GM19468 (cell line): Measurements from ENCODE around the gene FRMPD1.
"Not testable (repeated sequence)": the region's sequence is repeated elsewhere in the genome, so short reads cannot be mapped to it uniquely, and the experiment has no call there.

Experiments used
- ATAC-seq: cut with Tn5 transposase; IDR thresholded peaks from one replicate; pipeline ENCODE4 v1.9.1; 2021; ENCODE audit warnings: mild to moderate bottlenecking, moderate library complexity, moderate number of reproducible peaks; ENCODE audit not compliant: unreplicated experiment; ENCODE audit errors: extremely low read depth

The FRMPD1 gene

DNA sequence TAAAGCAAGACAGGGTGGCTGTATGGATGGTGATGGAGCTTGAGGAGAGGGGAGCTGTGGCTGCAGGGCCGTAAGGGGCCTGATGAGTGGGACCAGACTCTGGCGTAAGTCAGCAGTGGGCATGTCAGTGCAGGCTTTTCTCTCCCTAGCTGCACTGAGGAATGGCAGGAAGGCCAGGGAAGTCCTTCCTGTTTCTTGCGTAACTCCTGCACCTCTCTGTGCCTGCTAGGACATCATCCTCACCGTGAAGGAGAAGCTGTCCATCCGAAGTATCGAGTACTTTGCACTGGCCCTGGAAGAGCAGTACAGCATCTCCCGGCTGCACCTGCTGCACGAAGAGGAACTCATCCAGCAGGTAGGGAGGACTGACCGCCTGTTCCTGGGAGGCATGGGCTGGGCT, 78.7 kb downstream of the FRMPD1 start:
- ATAC-seq: no peak

DNA sequence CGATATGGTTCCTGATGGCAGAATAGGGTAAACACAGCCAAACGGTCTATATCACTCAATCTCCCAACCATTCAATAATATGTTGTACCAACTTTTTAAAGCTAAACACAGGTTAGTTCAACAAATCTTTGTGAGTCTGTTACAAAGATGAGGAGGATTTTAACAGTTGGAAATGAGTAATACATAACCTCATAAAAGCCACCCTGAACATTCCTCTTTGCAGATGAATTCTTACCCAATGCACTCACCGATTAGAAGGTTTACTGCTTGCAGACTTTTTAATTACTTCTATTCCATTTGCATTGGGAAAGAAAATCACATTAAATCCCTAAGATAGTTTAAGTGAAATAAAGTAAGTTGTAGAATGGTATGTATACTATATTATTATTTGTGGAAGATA, 79.5 kb downstream of the FRMPD1 start:
- no peak for ATAC-seq

DNA sequence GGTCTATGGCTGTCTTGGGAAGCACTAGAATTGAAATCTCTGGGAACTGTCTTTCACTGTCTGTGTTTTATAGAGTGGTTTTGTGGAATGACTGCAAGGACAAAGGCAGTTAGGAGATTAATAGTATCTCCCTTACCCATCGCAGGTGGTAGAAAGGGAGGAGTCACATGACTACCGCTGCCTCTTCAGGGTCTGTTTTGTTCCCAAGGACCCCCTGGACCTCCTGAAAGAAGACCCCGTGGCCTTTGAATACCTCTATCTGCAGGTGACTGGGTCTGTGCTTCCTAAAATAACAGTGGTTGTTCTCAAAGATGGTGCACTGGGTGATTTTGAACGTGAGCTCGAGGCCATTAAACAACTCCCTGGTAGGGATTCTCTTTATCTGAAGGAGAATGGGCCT, 80.1 kb downstream of the FRMPD1 start:
- ATAC-seq: no peak

DNA sequence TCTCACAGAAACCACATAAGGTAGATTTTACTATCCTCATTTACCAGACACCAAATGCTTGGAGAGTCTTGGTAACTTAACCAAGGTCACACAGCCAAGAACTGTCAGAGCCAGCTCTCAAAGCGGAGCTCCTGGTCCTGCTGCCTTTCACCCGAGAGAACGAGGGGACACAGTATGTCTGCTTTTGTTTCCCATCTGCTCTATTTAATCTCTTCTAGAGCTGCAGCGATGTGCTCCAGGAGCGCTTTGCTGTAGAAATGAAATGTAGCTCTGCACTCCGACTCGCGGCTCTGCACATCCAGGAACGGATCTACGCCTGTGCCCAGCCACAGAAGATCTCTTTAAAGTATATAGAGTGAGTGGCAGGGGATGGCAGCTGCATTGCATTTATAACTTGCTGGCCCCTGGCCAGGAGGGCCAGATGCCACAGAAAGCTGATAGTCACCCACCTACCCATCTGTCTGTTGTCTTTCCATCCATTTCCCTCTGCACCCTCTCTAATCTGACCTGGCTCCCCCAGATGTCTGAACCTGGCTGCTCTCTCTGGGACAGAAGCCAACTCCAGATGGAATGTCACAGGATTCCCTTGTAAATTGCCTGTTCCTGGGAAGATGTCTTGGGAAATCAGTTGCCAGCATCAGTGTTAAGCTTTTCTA, 81.5 kb downstream of the FRMPD1 start:
- no peak for ATAC-seq

DNA sequence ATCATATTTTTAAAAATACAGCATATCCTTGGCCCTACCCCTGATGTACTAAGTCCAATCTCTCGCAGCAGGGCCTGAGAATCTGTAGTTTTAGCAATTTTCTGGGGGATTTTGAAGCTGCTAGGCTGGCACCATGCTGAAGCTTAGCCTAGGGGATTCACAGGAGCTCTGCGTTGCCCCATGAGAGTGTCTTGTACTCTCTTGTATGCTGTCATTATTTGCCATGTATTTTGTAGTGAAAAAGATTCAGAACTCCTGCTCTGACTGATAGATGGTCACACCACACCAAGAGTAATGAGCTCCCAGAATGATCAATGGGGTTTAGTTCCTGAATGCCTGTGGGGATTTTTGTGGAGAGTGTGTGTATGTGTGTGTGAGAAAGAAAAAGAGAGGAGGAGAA, 82.2 kb downstream of the FRMPD1 start:
- ATAC-seq: no peak

DNA sequence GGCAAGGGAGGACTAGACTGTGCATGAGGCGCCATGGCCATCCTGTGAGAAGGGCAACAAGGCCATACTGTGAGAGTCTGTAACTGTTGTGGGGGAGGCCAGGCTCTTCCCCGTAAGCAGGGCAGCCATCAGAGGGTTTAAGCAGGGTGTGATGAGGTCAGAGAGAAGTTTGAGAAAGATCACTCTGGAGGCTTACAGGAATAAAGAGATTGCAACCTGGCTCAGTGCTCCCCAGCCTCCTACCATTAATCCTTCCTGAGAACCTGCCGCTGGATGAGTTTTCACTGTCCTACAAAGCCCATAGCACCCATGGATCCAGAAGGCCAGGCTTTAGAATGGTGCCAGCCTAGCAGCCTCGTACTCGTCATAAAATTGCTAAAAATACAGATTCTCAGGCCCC, 88.5 kb downstream of the FRMPD1 start:
- ATAC-seq: no peak

DNA sequence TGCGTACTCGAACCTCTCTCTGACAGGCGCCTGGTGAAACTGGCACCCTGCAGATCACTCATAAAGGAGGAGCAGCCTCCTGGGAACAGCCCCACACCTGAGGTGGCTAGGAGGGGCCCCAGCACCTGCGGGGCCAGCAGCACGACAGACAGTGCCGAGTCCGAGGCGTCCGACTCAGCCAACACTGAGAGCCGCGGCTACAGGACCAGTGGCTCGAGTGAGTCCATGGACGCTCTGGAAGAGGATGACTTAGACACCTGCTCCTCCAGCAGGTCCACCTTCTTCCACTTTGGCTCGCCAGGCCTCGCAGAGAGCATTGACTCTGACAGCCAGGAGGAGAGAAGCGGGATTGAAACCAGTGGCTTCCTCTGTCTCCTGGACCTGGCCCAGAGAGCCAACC, 89.4 kb downstream of the FRMPD1 start:
- no peak for ATAC-seq

DNA sequence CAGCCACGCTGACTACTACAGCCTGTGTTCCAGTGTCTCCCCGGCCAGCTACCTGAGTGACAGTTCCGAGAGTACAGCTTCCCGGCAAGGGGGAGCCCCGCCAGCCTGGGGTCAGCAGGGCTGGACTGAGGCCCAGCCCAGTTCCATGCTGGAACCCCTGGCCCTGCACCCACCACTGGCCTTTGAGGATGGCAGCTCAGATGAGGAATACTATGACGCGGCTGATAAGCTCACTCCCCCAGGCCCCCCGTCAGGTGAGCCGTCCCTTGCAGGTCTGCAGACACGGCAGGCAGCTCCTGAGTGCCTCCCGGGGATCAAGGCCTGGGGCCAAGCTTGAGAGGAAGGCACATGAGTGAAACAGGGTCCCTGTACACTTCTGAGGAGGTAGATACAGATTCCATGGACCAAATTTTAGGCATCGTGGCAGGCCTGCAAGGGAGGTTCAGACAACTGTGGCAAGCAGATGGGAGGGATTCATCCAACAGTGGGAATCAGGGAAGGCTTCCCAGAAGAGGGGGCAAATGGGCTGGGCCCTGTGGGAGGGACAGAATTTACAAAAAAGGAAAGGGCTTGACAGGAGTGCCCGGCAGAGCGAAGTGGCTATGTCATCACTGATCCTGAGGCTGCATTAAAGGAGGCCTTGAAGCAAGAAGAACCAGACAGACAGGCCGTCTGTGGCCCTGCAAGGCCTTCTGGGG, 90.0 kb downstream of the FRMPD1 start:
- ATAC-seq: no peak

DNA sequence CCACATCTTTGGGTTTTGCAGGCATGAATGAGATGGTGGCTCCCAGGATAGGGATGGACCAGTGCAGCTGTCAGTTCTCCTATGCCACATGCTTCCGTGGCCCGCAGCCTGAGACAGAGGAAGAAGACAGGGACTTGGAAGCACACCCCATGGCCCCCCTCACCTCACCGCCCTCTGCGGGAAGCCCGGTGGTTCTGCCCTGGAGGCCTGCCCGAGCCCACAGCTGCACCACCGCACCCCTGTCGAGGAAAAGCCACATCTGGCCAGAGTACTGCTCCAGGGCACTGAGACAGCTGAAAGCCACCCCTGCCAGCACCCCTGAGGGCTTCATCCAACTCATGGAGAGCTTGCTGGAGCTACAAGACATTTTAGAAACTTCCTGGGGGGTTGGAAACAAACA, 95.2 kb downstream of the FRMPD1 start:
- ATAC-seq: no peak

DNA sequence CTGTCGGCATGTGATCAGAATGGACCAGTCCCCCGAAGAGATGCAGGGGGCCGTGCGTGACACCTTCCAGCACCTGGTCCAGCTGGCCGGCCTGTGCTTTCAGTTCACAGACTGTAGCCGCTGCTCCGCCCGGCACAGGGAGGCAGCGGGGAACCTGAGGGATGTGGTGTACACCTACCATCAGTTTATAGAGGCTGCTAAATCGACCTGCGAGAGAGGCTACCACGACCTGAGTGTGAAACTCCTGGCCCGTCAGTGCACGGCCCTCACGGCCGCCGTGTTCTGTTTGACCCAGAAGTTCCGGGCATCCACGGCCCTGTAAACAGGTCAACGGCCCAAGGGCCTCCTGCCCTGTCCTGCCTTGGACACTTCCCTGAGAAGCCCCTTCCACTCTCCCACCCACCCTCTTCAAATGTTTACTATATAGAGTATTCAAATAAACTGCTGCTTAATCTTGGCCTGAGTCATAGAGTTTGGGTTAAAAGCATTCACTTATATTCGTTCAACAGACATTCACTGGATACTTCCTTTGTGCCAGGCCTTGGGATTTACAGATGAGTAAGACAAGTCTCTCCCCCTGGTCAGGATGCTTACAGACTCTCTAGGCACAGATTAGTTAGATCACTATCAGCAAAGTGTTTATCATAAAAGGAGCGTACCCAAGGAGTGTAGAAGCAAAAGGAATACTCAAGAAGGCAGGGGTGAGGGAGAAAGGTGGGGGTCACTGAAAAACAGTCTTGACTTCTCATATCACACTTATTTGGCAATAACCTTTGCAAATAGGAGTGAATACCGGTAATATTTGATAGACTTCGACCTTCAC, 95.9 kb downstream of the FRMPD1 start:
- ATAC-seq: no peak

DNA sequence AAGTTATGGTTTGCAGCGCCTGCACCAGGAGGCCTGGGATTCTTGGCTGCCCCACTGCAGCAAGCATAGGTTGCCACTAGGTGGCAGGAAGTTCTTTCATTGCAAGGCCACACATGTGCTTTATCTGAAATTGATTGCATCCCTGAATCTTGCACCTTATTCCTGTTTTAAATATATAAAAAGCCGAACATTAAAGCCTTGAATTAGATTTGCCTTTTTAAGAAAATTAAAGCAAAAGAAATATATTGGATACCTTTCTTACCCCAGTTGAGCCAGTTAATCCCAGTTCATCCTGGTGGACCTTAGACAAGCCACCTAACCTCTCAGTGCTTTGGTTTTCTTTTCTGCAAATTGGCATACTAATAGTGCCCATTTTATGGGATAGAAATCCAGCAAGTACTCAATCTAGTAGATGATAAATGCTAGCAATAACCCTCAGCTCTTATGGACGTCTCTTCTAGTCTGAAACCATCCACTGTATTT, 96.6 kb downstream of the FRMPD1 start:
- ATAC-seq: peak; percentile 76

DNA sequence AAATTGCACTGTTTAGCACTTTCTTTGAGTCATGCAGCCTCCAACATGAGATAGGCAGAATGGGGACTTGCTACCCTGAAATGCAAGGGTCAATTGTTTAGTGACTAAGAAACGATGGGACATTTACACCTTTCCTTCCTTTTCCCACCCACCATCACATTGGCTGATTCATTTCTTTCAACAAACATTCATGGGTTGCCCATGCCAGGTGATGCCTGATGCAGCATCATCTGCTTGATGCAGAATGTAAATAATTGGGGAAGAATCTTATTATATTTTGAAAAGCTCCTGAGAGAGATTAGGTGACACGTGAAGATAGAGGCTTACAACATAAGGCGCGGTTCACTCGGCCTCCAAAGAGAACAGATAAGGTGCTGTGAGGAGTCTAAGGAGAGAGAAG, 98.4 kb downstream of the FRMPD1 start:
- ATAC-seq: no peak

DNA sequence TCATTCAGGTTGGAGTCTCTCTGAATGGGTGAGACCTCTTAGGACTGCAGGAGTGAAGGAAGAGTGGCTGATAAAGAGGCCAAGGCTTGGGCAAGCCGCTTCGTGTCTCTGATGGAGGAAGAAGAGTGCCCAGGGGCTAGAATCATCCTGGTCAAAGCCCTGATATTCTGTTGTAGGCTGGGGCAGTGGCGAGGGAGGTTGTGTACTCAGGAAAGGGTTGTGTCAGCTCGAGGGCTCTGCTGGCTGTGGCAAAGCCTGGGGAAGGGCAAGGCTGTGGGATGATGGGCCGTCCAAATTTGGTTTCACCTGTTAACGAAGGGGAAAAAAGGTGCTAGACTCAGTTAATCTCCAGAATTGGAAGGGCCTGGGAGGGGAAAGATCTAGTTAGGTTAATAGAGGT, 100.4 kb downstream of the FRMPD1 start:
- no peak for ATAC-seq

DNA sequence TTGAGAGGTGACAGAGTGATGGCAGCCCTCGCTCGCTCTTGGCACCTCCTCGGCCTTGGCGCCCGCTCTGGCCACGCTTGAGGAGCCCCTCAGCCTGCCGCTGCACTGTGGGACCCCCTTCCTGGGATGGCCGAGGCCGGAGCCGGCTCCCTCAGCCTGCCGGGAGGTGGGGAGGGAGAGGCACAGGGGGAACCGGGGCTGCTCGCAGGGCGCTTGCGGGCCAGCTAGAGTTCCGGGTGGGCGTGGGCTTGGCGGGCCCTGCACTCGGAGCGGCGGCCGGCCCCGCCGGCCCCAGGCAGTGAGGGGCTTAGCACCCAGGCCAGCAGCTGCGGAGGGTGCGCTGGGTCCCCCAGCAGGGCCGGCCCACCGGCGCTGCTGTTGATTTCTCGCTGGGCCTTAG, 101.0 kb downstream of the FRMPD1 start:
- ATAC-seq: not testable (repeated sequence)

DNA sequence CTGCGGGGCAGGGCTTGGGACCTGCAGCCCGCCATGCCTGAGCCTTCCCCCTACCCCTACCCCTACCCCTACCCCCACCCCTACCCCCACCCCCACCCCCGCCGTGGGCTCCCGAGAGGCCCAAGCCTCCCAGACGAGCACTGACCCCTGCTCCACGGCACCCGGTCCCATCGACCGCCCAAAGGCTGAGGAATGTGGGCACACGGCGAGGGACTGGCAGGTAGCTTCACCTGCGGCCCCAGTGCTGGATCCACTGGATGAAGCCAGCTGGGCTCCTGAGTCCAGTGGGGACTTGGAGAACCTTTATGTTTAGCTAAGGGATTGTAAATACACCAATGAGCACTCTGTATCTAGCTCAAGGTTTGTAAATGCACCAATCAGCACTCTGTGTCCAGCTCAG, 101.4 kb downstream of the FRMPD1 start:
- not testable (repeated sequence) for ATAC-seq

DNA sequence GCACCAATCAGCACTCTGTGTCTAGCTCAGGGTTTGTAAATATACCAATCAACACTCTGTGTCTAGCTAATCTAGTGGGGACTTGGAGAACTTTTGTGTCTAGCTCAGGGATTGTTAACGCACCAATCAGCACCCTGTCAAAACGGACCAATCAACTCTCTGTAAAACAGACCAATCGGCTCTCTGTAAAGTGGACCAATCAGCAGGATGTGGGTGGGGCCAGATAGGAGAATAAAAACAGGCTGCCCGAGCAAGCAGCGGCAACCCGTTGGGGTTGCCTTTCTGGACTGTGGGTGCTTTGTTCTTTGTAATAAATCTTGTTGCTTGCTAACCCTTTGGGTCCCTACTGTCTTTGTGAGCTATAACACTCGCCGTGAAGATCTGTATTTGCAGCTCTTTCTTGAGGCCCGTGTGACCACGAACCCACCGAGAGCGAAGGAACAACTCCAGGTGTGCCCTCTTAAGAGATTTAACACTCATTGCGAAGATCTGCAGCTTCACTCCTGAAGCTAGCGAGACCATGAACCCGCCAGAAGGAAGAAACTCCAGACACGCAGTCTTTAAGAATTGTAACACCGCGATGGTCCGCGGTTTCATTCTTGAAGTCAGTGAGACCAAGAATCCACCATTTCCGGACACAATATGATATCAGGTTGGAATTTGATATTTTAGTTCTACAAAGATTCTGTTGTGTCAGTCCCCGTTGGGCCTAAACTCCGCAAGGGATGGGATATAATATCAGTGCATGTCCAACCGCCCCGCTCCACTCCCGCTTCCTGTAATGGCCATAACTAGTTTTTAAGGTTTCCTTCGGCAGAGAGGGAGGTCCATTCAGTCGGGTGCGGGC, 102.1 kb downstream of the FRMPD1 start:
- ATAC-seq: no peak

DNA sequence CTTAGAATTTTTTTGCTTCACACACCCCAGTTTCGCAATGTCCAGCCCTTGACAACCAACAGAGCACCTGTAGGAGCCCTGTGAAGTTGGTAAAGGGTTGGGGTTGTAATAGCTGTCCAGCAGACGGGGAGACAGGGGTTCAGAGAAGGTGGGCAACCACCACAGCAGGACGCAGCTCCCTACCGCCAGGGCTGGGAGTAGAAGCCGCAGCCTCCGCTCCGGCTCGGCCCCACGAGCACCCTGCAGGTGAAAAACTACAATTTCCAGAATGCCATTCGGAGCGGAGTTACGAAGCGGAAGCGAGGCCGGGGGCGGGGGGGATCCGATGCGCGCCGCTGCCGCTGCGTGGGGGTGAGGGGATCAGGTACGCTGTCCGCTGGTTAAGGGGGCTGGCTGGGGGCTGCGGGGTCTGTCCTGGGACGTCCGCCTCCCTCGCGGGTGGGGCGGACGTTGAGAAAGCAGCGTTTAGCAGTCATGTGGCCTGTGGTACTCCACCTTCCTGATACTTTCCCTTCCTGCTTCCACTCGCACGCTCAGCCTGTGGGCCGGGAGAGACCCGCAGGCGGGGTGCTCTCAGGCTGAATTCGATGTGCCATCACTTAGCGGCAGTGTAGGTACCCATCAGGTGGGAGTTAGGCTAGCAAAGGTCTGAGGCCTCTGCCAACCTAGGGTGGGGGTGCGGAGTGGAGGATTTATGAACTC, 102.9 kb downstream of the FRMPD1 start, which contains the start of gene TRMT10B:
TSS of gene TRMT10B (plus strand) at position 317 of the 702 bp plus-strand sequence. CDS start 8,127 bp downstream, outside the sequence.
- peak; percentile 70 for ATAC-seq

DNA sequence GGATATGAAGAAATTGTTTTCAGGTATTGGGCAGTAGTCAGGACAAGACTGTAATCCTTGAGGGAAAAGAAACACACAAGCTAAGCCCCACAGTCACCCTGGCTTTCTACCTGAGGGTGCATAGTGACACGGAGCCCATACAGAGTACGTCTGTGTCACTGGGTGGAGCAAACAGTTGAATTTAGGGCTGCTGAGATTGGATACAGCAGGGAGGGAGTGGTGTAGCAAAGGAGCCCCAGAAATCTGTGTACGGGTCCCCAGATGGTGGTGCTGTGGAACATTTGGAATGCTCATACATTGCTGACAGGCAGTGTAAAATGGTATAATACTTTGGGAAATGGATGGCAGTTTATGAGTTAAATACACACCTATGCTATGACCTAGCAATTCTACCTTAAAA, 108.0 kb downstream of the FRMPD1 start:
- no peak for ATAC-seq

DNA sequence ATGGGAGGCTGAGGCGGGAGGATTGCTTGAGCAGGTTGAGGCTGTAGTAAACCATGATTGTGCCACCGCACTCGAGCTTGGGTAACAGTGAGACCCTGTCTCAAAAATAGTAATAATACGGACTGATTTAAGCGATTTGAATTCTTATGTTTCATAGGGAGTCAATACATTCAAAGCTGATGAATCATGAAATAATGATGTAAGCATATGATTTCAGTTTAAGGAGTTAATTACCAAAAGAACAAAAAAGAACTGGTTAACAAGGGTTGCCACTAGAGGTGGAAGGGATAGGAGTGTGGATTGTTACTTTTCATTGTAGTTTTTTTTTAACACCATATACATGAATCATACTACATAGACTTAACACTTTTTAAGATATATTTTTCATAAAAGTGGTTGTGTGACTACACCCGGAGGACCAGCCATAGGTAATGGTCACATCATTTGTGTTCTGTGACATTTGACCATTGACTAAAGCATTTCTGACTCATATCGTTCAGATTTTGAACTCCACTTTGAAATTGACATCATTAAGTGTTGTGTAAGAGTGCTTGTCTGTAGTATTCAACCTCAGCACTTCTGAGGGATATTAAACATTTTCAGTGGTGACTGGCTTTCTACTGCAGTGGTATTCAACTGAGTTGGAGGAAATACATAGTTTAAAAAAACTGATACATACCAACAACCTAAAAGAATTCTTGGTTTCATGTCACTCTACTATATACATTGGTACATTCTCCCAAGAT, 109.8 kb downstream of the FRMPD1 start:
- no peak for ATAC-seq
